Vagina (tissue), 2 donors: Measurements from ENCODE around the gene CTBP1. TPM values are rescaled to one million over a fixed set of nuclear protein-coding genes. Genes with fewer than 3 reads are reported as not detected.

Experiments used
- DNase-seq, 2 donors: peaks; one replicate each; pipeline ENCODE4 v3.0.0-alpha.2; 2017; ENCODE audit errors: extremely low spot score in 2 of 2
- H3K27ac ChIP-seq: fragments of 200-600 bp; sonication (generic); one replicate; pipeline ENCODE4 v1.5.1; 2019
- H3K27me3 ChIP-seq: fragments of 200-600 bp; sonication (generic); one replicate; pipeline ENCODE4 v1.5.1; 2019
- H3K36me3 ChIP-seq, 2 donors: fragments of 200-600 bp; sonication (generic); one replicate each; pipeline ENCODE4 v1.5.1; 2017 to 2019
- H3K4me1 ChIP-seq: fragments of 200-600 bp; sonication (generic); one replicate; pipeline ENCODE4 v1.5.1; 2019
- H3K4me3 ChIP-seq, 2 donors: fragments of 200-600 bp; sonication (generic); 1 replicate in 1 of 2; 2 replicates in 1 of 2; pipeline ENCODE4 v1.5.1; 2016 to 2019
- H3K9me3 ChIP-seq: fragments of 200-600 bp; sonication (generic); one replicate; pipeline ENCODE4 v1.5.1; 2019
- CTCF ChIP-seq, 3 experiments: fragments of 450-650 bp in 2 of 3; fragments of 200-600 bp in 1 of 3; sonication (generic) in 1 of 3; IDR thresholded peaks; one replicate each; pipeline ENCODE4 v1.5.1; 2017 to 2019; ENCODE audit warnings: antibody characterized with exemption in 3 of 3, mild to moderate bottlenecking in 2 of 3, moderate library complexity in 2 of 3
- POLR2A ChIP-seq, 2 donors: fragments of 450-650 bp; IDR thresholded peaks; one replicate each; pipeline ENCODE4 v1.6.1; 2017; ENCODE audit warnings: antibody characterized with exemption in 2 of 2, mild to moderate bottlenecking in 2 of 2, moderate library complexity in 2 of 2
- POLR2AphosphoS5 ChIP-seq, 2 donors: sonication (generic); formaldehyde crosslinking; IDR thresholded peaks; one replicate each; pipeline ENCODE4 v1.9.0; 2017; ENCODE audit warnings: antibody characterized with exemption in 2 of 2, mild to moderate bottlenecking in 2 of 2, low read depth in 1 of 2; ENCODE audit not compliant: insufficient read depth in 1 of 2
- intact Hi-C: fragments of 100-400 bp; cut with DNase I; formaldehyde crosslinking; loops from one replicate; pipeline ENCODE4 v1.15.1; 2023
- total RNA-seq: library from RNA; depleted of rRNA; stranded (reverse); fragments of >200 nt; gene quantifications from one replicate; pipeline ENCODE4 v1.2.3, GENCODE V29; 2016

CTBP1 gene
- total RNA-seq, 1 donor from 2014 or later: 93.1 TPM

- Histone ChIP-seq H3K4me3 (no peak overlapping the region), H3K36me3 (peaks cover 0 to 72% of the 10 kb centered on the region in 2 donors), H3K27ac (no peak overlapping the region), H3K9me3 (no peaks in the 10 kb centered on the region), H3K4me1 (peaks cover 31% of the 10 kb centered on the region), H3K27me3 (no peaks in the 10 kb centered on the region)
- DNase-seq: no peak
- intact Hi-C loops: no loop called here
- TF ChIP-seq CTCF (IDR thresholded peaks at IDR 0.05) (no peak), POLR2A (IDR thresholded peaks at IDR 0.05) (no peak), POLR2AphosphoS5 (IDR thresholded peaks at IDR 0.05; ENCODE audit: insufficient read depth in 1 of 2, low read depth in 1 of 2) (no peak)
Measured at GRCh38 chr4:1225272-1226143, 23.4 kb downstream of the CTBP1 start.

DNA sequence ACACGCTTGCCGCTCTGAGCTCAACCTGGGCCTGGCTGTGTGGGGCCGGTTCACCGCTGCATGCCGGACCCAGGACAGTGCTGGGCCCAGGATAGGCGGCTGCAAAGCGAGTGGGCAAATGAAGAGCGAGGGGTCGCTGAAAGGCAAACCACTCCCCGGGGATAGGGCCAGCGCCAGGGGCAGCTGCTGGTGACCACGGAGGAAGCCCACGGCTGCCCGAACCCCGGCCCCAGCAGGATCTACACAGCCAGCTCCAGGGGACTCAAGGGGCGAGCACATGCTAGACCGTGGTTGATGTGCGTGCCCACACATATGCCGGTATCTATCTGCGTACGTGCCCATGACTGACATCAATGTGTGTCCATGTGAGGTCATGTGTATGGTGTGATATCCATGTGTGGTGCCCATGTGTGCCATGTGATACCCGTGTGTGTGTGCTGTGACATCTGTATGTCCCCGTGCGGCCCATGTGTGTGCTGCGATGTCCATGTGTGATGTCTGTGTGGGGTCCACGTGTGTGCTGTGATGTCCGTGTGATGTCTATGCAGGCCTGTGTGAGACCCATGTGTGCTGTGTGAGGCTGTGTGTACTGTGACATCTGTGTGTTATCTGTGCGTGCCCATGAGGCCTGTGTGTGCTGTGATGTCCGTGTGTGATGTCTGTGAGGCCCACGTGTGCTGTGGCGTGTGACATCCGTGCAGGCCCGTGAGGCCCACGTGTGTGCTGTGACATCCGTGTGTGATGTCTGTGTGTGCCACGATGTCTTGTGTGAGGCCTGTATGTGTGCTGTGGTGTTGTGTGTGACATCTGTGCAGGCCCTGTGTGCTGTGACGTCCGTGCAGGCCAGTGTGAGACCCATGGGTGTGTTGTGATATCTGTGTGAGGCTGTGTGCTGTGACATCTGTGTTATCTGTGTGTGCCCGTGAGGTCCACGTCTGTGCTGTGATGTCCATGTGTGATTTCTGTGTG lies 24.8 kb downstream of the CTBP1 start:
- peaks cover 38% of the 10 kb centered on the region for H3K4me1 ChIP-seq
- peaks cover 0 to 62% of the 10 kb centered on the region in 2 donors for H3K36me3 ChIP-seq
- H3K27me3 ChIP-seq: no peaks in the 10 kb centered on the region

GRCh38 chr4:1222938-1223690 lies 25.8 kb downstream of the CTBP1 start:
- H3K4me1 ChIP-seq: peaks cover 39% of the 10 kb centered on the region
- peaks cover 0 to 62% of the 10 kb centered on the region in 2 donors for H3K36me3 ChIP-seq
- H3K4me3 ChIP-seq: no peak overlapping the region
- intact Hi-C loops: no loop called here
- DNase-seq: no peak
- no peak overlapping the region for H3K27ac ChIP-seq
- no peaks in the 10 kb centered on the region for H3K9me3 ChIP-seq
- TF ChIP-seq CTCF (IDR thresholded peaks at IDR 0.05): no peak
- no peak for TF ChIP-seq POLR2AphosphoS5 (IDR thresholded peaks at IDR 0.05; ENCODE audit: insufficient read depth in 1 of 2, low read depth in 1 of 2)
- no peak for TF ChIP-seq POLR2A (IDR thresholded peaks at IDR 0.05)
- H3K27me3 ChIP-seq: no peaks in the 10 kb centered on the region

More for the DNA sequence above, 24.8 kb downstream of the CTBP1 start:
- Histone ChIP-seq H3K9me3 (no peaks in the 10 kb centered on the region), H3K27ac (no peak overlapping the region), H3K4me3 (no peak overlapping the region)
- DNase-seq: no peak
- TF ChIP-seq POLR2A (IDR thresholded peaks at IDR 0.05): no peak
- TF ChIP-seq CTCF (IDR thresholded peaks at IDR 0.05): no peak
- no peak for TF ChIP-seq POLR2AphosphoS5 (IDR thresholded peaks at IDR 0.05; ENCODE audit: insufficient read depth in 1 of 2, low read depth in 1 of 2)
- intact Hi-C loops: no loop called here

- Histone ChIP-seq H3K36me3 (peaks cover 0 to 54% of the 10 kb centered on the region in 2 donors), H3K9me3 (no peaks in the 10 kb centered on the region), H3K4me1 (peaks cover 39% of the 10 kb centered on the region), H3K27me3 (no peaks in the 10 kb centered on the region), H3K27ac (no peak overlapping the region), H3K4me3 (no peak overlapping the region)
- no peak for TF ChIP-seq POLR2A (IDR thresholded peaks at IDR 0.05)
- no peak for TF ChIP-seq CTCF (IDR thresholded peaks at IDR 0.05)
- no peak for TF ChIP-seq POLR2AphosphoS5 (IDR thresholded peaks at IDR 0.05; ENCODE audit: insufficient read depth in 1 of 2, low read depth in 1 of 2)
- intact Hi-C loops: no loop called here
- no peak for DNase-seq
Measured at GRCh38 chr4:1222036-1222789, 26.7 kb downstream of the CTBP1 start.
